Measurements from ENCODE around the gene SCD5. TPM values are rescaled to one million over a fixed set of nuclear protein-coding genes. Genes with fewer than 3 reads are reported as not detected.

The SCD5 gene
- total and polyA plus RNA-seq, 9 of the 15 experiments (the other 6 are each of a cell fraction or from before 2014, with no cell fraction given): 0.01 to 0.20 (median 0.03) TPM; not detected in 5

- H3K9ac ChIP-seq (ENCODE audit: insufficient read depth in 1 of 2, low read depth in 2 of 2, low read length in 2 of 2): no peak overlapping the region
- intact Hi-C loops (cut with micrococcal nuclease): no loop called here
- H3K27ac ChIP-seq (ENCODE audit: extremely low read depth, low read depth, low read length): no peak overlapping the region
- FAIRE-seq (no peak), DNase-seq (ENCODE audit: extremely low read depth in 1 of 4, low spot score in 3 of 4) (no peak), ATAC-seq (no peak; the same call in 1 of the 3 replicates)
- H3K79me2 ChIP-seq (ENCODE audit: control insufficient read depth, insufficient read depth, low read length): no peaks in the 10 kb centered on the region
- TF ChIP-seq ZNF311 (CRISPR knock-in tag; IDR thresholded peaks at IDR 0.05) (no peak), ZNF143 (CRISPR knock-in tag; IDR thresholded peaks at IDR 0.05) (no peak), ZNF695 (CRISPR knock-in tag; IDR thresholded peaks at IDR 0.05) (no peak), SMAD3 (CRISPR knock-in tag; conservative IDR thresholded peaks at IDR 0.05) (no peak), ZNF668 (CRISPR knock-in tag; IDR thresholded peaks at IDR 0.05) (no peak), GATA2 (CRISPR knock-in tag; IDR thresholded peaks at IDR 0.05) (no peak), FOXJ2 (tag; IDR thresholded peaks at IDR 0.05) (no peak), SMAD2 (IDR thresholded peaks at IDR 0.05; ENCODE audit: low read depth, low read length) (no peak), HOXB6 (CRISPR knock-in tag; IDR thresholded peaks at IDR 0.05; ENCODE audit: borderline replicate concordance) (no peak), MEF2D (tag; conservative IDR thresholded peaks at IDR 0.05; ENCODE audit: low read depth) (no peak), ATF1 (CRISPR knock-in tag; IDR thresholded peaks at IDR 0.05) (no peak), ATF1 (tag; IDR thresholded peaks at IDR 0.05) (no peak), ZBTB40 (IDR thresholded peaks at IDR 0.05) (no peak), ZBTB40 (CRISPR knock-in tag; IDR thresholded peaks at IDR 0.05) (no peak), HDGF (IDR thresholded peaks at IDR 0.05) (no peak)
- WGBS (ENCODE audit: insufficient coverage, low coverage, missing lambda C conversion rate): 2% methylated on average over 23 of the region's 31 CpGs
- CTCF ChIA-PET (ENCODE audit: low intra/inter-chr PET ratio): no interaction called here
- POLR2A ChIA-PET: no interaction called here
- H4K20me1 ChIP-seq (replicated peaks; ENCODE audit: control insufficient read depth, insufficient read depth, low read length): no peaks in the 10 kb centered on the region
- no peak overlapping the region for H3K4me3 ChIP-seq
- no TSS peak for BruUV-seq (replicated peaks)
- H3K27me3 ChIP-seq (ENCODE audit: control insufficient read depth in 2 of 2, insufficient read depth in 2 of 2, low read length in 2 of 2): peaks cover 21 to 50% of the 10 kb centered on the region in 2 experiments; a peak in 3 of 5 replicates
- H3K4me2 ChIP-seq (ENCODE audit: insufficient read depth, low read length): no peak overlapping the region
- in situ Hi-C loops (cut with MboI): no loop called here
- no peaks in the 10 kb centered on the region for H3K36me3 ChIP-seq (ENCODE audit: control insufficient read depth, insufficient read depth, low read length)
- H3K9me3 ChIP-seq (replicated peaks; ENCODE audit: control insufficient read depth, insufficient read depth, low read depth, low read length): no peaks in the 10 kb centered on the region
- no peak overlapping the region for H2AFZ ChIP-seq (ENCODE audit: low read depth, low read length)
- H3K4me1 ChIP-seq (replicated peaks in 1 of 2; ENCODE audit: control insufficient read depth in 2 of 2, insufficient read depth in 2 of 2, low read length in 2 of 2): 0 out of 5 replicates have a peak, but pooled peaks cover 0 to 3% of the 10 kb centered on the region in 2 experiments
- H3K9me1 ChIP-seq (ENCODE audit: control insufficient read depth, insufficient read depth, low read length): no peaks in the 10 kb centered on the region
These were observed 39.6 kb downstream of the SCD5 start for GRCh38 chr4:82758701-82759685.
